WERI-Rb-1 (cell line): Measurements from ENCODE around the gene DSCAM.
"Not testable (repeated sequence)": the region's sequence is repeated elsewhere in the genome, so short reads cannot be mapped to it uniquely, and the experiment has no call there.

Experiments
- DNase-seq: peaks from one replicate; pipeline ENCODE4 v3.0.0-alpha.2; 2020
- H3K27ac ChIP-seq: fragments of 250-450 bp; sonication (Bioruptor Pico); 2 replicates; pipeline ENCODE4 v1.5.1; 2020; ENCODE audit warnings: mild to moderate bottlenecking, moderate library complexity
- H3K27me3 ChIP-seq: fragments of 250-450 bp; sonication (Bioruptor Pico); 2 replicates; pipeline ENCODE4 v1.5.1; 2021; ENCODE audit warnings: mild to moderate bottlenecking, low read depth, moderate library complexity; ENCODE audit not compliant: insufficient read depth, severe bottlenecking
- H3K36me3 ChIP-seq: fragments of 250-450 bp; sonication (Bioruptor Pico); 2 replicates; pipeline ENCODE4 v1.5.1; 2020; ENCODE audit warnings: mild to moderate bottlenecking, moderate library complexity
- H3K4me3 ChIP-seq: 2 replicates; pipeline ENCODE4 v1.5.1; 2011; ENCODE audit warnings: low read depth, mild to moderate bottlenecking, control low read depth, low read length
- H3K9me3 ChIP-seq: fragments of 250-450 bp; sonication (Bioruptor Pico); 2 replicates; pipeline ENCODE4 v1.5.1; 2021; ENCODE audit warnings: mild to moderate bottlenecking, moderate library complexity; ENCODE audit not compliant: severe bottlenecking
- TF ChIP-seq, protein P1 (sequence below): IDR thresholded peaks from 2 replicates; pipeline ENCODE4 v1.5.1; 2011; ENCODE audit warnings: low read depth, mild to moderate bottlenecking, control low read depth, inconsistent platforms, low read length

Gene DSCAM

DNA sequence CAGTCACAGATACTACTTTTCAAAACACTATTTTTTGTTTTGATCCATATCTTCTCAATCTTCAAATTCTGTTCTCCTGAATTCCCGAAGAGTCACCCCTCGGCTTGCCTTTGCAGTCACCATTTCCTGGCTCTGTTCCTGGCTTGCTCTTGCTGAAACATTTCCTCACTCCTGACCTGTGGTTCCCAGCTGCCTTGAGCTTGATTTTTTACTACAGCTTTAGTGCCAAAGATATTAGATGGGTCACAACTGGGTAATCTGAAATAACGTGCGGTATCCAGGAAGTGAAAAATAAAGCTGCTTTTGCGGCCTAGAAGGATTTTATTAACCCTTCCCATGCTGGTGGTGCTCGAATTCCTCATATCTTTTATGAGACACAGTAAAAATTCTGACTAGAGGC is 660.9 kb downstream of the DSCAM start:
- H3K4me3 ChIP-seq = no peak overlapping the region
- no peak overlapping the region for H3K27ac ChIP-seq
- DNase-seq = no peak
- H3K27me3 ChIP-seq = no peaks in the 10 kb centered on the region
- no peaks in the 10 kb centered on the region for H3K36me3 ChIP-seq
- TF ChIP-seq, protein P1, sequence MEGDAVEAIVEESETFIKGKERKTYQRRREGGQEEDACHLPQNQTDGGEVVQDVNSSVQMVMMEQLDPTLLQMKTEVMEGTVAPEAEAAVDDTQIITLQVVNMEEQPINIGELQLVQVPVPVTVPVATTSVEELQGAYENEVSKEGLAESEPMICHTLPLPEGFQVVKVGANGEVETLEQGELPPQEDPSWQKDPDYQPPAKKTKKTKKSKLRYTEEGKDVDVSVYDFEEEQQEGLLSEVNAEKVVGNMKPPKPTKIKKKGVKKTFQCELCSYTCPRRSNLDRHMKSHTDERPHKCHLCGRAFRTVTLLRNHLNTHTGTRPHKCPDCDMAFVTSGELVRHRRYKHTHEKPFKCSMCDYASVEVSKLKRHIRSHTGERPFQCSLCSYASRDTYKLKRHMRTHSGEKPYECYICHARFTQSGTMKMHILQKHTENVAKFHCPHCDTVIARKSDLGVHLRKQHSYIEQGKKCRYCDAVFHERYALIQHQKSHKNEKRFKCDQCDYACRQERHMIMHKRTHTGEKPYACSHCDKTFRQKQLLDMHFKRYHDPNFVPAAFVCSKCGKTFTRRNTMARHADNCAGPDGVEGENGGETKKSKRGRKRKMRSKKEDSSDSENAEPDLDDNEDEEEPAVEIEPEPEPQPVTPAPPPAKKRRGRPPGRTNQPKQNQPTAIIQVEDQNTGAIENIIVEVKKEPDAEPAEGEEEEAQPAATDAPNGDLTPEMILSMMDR = no peak
- peaks cover 10% of the 10 kb centered on the region for H3K9me3 ChIP-seq

DNA sequence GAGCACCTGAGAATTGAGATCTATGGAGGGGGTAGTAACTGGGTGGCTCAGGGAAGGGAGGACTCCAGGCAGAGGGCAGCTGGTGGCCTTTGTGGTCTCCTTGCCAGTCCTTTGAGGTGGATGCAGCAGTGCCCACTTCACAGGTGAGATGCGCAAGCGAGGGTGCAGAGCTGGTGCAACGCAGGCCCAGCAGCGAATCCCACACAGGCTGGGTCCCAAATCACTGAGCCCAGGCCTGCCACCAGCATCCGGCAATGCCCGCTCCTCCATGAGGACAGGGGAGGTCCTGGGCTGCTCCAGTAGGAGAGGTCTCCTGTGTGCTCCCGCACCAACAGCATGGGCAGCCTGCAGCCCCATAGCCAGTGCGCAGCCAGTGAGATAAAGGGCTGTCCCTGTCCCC is 661.8 kb downstream of the DSCAM start:
- H3K4me3 ChIP-seq = no peak overlapping the region
- no peak for DNase-seq
- H3K36me3 ChIP-seq = no peaks in the 10 kb centered on the region
- peaks cover 10% of the 10 kb centered on the region for H3K9me3 ChIP-seq
- TF ChIP-seq, protein P1 = no peak
- no peaks in the 10 kb centered on the region for H3K27me3 ChIP-seq
- no peak overlapping the region for H3K27ac ChIP-seq

- H3K9me3 ChIP-seq = peaks cover 10% of the 10 kb centered on the region
- H3K27ac ChIP-seq, DNase-seq, H3K36me3 ChIP-seq, H3K4me3 ChIP-seq, H3K27me3 ChIP-seq: not testable (repeated sequence)
Observed at GRCh38 chr21:40182491-40182890, 664.5 kb downstream of the DSCAM start.

GRCh38 chr21:40179166-40179565 is 667.8 kb downstream of the DSCAM start:
- no peak for DNase-seq
- no peak overlapping the region for H3K27ac ChIP-seq
- H3K36me3 ChIP-seq = no peaks in the 10 kb centered on the region
- peaks cover 10% of the 10 kb centered on the region for H3K9me3 ChIP-seq
- no peaks in the 10 kb centered on the region for H3K27me3 ChIP-seq
- no peak overlapping the region for H3K4me3 ChIP-seq
- TF ChIP-seq, protein P1 = no peak

GRCh38 chr21:40178726-40179125 is 668.2 kb downstream of the DSCAM start:
- Histone ChIP-seq H3K27me3 (no peaks in the 10 kb centered on the region), H3K4me3 (no peak overlapping the region), H3K27ac (no peak overlapping the region), H3K36me3 (no peaks in the 10 kb centered on the region), H3K9me3 (peaks cover 10% of the 10 kb centered on the region)
- DNase-seq = no peak
- TF ChIP-seq, protein P1 = no peak

DNA sequence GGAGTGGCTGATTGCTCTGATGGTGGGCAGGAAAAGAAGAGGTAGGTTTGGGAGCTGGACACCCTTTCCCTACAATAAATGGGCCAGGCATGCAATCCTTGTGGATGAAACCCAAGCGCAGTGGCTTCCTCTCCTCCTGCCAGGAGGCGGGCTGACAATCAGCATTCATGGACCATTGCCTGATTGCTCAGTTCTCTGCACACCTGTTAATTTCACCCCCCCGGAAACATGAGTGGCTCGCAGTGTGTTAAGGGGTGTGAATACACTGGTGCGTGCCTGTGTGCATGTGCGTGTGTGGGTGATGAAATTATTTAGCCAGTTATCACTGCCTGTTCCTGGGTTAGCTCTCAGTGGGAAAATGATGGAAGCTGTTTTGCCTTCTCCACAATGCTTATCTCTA is 669.0 kb downstream of the DSCAM start:
- Histone ChIP-seq H3K27ac (no peak overlapping the region), H3K9me3 (peaks cover 7% of the 10 kb centered on the region), H3K27me3 (no peaks in the 10 kb centered on the region), H3K4me3 (no peak overlapping the region), H3K36me3 (no peaks in the 10 kb centered on the region)
- TF ChIP-seq, protein P1 = no peak
- no peak for DNase-seq
